DMS53 treated with DMSO at 0.1 percent for 48 hours (cell line): ENCODE data around the gene STAC2.
"Not testable (repeated sequence)": the region's sequence is repeated elsewhere in the genome, so short reads cannot be mapped to it uniquely, and the experiment has no call there.

Source experiments
- DNase-seq: peaks from one replicate; lab custom pipeline; 2025; ENCODE audit not compliant: unreplicated experiment; lab: John Stamatoyannopoulos, UW

The STAC2 gene

DNA sequence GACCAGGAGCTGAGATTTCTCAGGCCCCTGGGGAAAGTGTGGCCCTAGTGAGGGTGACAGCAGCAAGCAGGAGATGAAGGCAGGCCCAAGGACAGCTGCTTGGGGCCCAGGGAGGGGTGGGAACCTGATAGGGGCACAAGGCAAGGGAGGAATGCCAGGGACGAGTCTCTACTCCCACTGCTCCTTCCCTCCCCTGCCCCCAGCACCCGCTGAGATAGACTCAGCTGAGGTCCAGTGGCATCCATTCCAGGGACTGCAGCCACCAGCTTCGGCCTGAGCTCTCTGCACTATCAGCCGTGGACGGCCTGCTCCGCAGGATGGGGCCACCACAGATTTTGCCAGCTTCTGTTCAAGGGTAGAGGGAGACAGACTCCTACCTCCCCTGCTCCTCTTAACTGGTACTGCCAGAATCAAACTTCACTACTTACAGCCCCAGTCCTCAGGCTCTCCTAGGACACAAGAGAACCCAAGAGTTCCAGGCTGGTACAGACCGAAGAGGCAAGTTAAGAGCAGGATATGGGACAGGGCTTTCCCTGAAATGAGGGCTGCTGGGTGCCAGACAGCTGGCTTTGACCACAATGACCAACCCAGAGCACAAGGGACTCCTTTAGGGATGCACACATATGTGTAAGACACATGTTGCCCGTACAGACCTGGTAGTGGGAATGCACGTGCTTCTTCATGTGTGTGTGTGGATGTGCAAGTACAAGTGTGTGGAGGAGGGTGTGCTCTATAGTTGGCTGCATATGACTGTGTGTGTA, 33.8 kb downstream of the STAC2 start:
- DNase-seq, result no peak

DNA sequence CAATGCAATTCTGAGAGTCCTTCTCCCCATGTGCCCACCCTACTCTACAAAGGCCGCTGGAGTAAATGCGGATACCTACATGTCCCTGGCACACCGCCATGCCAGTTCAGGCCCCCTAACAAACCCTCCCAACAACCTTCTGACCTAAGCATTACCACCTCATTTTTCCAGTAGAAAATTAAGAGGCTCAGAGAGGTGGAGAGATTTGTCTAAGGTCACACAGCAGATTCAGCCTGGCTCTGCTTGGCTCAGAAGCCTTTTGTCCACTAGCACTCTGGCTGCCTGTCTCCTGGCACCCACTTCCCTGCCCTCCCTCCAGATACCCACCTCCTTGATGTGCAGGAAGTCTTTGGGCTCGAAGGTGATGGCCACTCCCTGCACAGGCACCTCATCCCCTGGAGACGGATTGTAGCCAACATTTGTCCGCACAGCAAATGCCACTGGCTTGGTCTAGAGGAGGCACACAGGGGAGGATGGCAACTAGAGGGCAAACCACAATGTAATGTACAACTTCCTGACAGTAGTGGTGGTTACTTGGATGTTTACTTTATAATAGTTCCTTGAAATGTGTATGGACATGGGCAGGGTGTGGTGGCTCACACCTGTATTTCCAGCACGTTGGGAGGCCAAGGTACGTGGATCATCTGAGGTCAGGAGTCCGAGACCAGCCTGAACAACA, 38.5 kb downstream of the STAC2 start:
- DNase-seq, result no peak

DNA sequence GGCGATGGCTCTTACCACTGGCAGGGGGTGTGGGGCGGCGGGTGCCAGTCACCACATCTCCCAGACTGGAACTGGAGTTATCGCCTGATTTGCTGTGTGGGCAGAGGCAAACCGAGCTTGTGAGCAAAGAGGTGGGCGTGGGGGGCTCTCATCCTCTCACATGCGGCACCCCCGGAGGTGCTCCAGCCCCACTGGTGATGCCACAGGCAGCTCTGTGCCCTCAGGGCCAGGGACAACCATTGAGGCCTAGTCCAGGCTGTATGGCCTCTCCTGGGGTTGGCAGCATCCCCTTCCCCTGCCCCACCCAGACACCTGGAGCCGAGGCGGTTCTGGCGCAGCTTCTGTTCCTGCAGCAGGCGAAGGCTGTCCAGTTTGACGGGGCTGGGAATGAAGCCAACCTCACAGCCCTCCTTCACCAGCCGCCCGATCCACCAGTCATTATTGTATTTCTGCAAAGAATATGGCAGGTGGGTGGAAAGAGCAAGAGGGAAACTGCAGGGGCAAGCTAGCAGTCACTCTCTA, 39.2 kb downstream of the STAC2 start:
- no peak for DNase-seq

- no peak for DNase-seq
Measured at GRCh38 chr17:39183720-39184119, 42.0 kb downstream of the STAC2 start.

GRCh38 chr17:39183045-39183444, 42.7 kb downstream of the STAC2 start:
- no peak for DNase-seq

GRCh38 chr17:39181303-39181702, 44.4 kb downstream of the STAC2 start:
- no peak for DNase-seq

GRCh38 chr17:39178536-39178935, 47.2 kb downstream of the STAC2 start:
- peak; percentile 17 for DNase-seq

DNA sequence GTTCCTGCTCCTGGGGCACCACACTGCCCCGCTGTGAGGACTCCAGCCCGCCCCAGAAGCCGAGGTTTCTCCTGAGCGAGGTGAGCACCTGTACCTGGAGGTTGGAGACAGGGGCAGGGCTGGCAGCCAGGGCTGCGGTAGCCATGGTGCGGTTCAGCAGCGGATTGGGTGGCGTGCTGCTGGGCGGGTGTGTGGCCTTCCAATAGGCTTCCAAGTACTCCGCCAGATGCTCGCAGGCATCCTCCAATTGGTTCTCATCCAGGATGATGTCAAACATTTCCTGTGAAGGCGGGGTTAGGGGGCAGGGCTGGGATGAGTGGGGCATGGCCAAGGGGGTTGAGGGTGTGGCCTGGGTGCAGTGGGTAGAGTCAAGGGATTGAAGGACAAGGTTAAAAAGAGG, 48.5 kb downstream of the STAC2 start:
- no peak for DNase-seq

DNA sequence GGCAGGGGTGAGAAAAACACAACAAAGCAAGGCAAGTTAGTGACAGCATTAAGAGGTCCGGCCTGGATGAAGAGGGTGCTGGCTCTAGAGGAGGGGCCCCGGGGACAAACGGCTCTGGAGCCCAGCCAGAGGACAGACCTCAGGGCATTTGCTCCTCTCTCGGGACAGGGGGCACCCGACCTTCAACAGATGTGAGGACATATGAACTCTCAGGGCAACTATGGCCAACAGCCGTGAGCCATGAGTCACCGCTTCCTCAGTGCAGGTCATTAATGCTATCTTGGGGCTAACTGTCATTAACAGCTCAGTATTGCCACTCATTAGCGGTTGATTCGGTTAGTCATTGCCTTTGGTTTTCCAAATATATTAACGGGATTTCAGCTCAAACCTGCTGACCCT, 50.1 kb downstream of the STAC2 start:
- DNase-seq, result no peak

- DNase-seq, result peak; percentile 21
Measured at GRCh38 chr17:39174920-39175694, 50.6 kb downstream of the STAC2 start.

DNA sequence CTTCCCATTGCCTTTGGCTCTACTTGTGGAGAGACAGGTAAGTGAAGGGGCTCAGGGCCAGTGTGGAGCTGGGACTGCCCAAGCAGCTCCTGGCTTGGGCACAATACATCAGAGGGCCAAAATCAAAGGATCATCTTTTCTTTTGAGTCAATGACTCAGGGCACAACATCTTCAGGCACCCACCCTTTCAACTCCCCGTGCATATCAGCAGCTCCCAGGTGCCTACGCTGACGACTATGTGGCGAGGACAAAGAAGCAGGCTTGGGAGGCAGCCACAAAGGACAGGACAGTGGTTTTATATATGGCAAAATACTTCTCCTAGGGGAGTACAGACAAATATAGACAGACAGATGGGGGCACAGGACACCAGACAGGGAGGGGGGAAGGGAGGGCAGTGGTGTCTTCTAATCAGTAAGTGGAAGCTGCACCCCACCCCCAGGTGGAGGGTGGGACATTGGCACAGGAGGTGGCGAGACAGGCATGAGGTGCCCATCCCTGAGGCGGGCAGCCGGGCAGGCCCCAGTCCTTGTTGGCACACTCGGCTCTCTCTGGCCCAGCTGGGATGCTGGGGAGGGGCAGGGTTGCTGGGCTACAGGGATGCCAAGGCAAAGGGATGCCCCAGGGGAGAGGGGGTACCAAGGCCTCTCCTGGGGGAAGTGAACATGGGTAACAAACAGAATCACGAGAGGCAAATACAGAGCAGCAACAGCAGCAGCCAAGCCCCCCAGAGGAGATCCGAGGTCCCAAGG, 52.0 kb downstream of the STAC2 start:
- no peak for DNase-seq

- DNase-seq, result no peak
Measured at GRCh38 chr17:39173080-39173479, 52.7 kb downstream of the STAC2 start.

DNA sequence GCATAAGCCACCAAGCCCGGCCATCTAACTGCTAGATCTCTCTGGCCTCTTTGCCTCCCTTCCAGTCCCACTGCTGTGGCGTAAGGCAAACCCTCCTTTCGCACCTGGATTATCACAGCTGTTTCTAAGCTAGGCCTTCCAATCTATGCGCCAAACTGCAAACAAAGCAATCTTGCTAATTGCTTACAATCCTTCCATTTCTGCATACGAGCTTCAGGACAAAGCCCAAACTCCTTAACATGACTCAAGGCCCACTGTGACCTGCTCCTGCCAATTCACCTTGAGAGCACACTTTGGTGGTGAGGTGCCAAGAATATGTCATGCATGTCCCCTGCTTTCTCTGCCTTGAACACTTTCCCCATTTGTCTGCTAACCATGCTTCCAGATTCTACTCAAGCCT, 53.8 kb downstream of the STAC2 start:
- DNase-seq, result no peak

DNA sequence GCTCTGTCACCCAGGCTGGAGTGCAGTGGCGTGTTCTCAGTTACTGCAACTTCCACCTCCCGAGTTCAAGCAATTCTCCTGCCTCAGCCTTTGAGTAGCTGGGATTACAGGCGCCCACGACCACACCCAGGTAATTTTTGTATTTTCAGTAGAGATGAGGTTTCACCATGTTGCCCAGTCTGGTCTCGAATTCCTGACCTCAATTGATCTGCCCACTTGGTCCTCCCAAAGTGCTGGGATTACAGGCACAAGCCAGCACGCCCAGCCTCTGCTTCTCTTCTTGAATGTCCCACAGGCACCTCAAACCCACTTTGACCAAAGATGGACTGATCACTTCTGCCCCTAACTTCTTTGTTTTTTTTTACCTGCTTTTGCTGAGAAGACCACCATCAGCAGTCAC, 55.2 kb downstream of the STAC2 start:
- no peak for DNase-seq

- no peak for DNase-seq
Measured at GRCh38 chr17:39170109-39170508, 55.6 kb downstream of the STAC2 start.

- DNase-seq, result no peak
Measured at GRCh38 chr17:39169518-39169917, 56.2 kb downstream of the STAC2 start.

GRCh38 chr17:39169101-39169500, 56.6 kb downstream of the STAC2 start:
- no peak for DNase-seq

- DNase-seq, result not testable (repeated sequence)
Measured at GRCh38 chr17:39168503-39168902, 57.2 kb downstream of the STAC2 start.

DNA sequence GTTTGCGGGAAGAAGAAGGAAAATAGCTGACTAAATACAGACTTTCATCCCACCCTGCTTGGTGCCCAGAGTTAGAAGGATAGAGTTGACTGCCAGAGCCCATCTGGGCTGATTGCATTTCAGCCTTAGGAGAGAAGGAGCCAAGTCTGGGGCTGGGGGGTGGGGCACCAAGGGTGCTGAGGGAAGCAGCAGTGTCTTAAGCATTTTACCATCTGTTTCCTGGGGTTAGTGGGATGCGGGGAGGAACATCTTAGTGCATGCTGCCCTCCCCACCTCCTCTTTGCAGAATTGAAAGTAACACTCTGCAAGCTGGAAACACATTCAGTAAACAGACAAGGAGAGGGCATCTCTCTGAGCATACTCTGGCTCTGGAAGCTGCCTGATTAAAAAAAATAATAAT, 58.3 kb downstream of the STAC2 start:
- no peak for DNase-seq

- DNase-seq, result no peak
Measured at GRCh38 chr17:39166437-39167335, 59.1 kb downstream of the STAC2 start.
